Endodermal cell (in vitro differentiated cells): ENCODE measurements around the gene OGG1. TPM values are rescaled to one million over a fixed set of nuclear protein-coding genes. Genes with fewer than 3 reads are reported as not detected.

Experiments used
- DNase-seq: peaks from one replicate; pipeline ENCODE4 v3.0.0-alpha.2; 2017
- H3K27ac ChIP-seq: 2 replicates; pipeline ENCODE4 v1.5.1; 2013; ENCODE audit warnings: mild to moderate bottlenecking, low read depth, low read length, moderate library complexity
- H3K27me3 ChIP-seq: 2 replicates; pipeline ENCODE4 v1.6.1; 2013; ENCODE audit warnings: mild to moderate bottlenecking, low read length, moderate library complexity; ENCODE audit not compliant: insufficient read depth, control insufficient read depth, poor library complexity, severe bottlenecking
- H3K36me3 ChIP-seq: 2 replicates; pipeline ENCODE4 v1.7.0; 2013; ENCODE audit warnings: mild to moderate bottlenecking, low read length, moderate library complexity; ENCODE audit not compliant: control insufficient read depth, insufficient read depth
- H3K4me1 ChIP-seq: one replicate; pipeline ENCODE4 v1.7.0; 2013; ENCODE audit warnings: low read length; ENCODE audit not compliant: control insufficient read depth, insufficient read depth
- H3K4me3 ChIP-seq: 2 replicates; pipeline ENCODE4 v1.5.1; 2013; ENCODE audit warnings: mild to moderate bottlenecking, low read length, moderate library complexity
- H3K9ac ChIP-seq: 2 replicates; pipeline ENCODE4 v1.6.1; 2013; ENCODE audit warnings: mild to moderate bottlenecking, low read length, moderate library complexity; ENCODE audit not compliant: poor library complexity, severe bottlenecking; ENCODE audit errors: extremely low read depth
- H3K9me3 ChIP-seq: 2 replicates; pipeline ENCODE4 v1.6.1; 2013; ENCODE audit warnings: mild to moderate bottlenecking, low read length, moderate library complexity; ENCODE audit not compliant: control insufficient read depth
- H3K27ac Mint-ChIP-seq: 2 replicates; pipeline ENCODE4 v1.8.0; 2020; ENCODE audit warnings: mixed read lengths
- H3K27me3 Mint-ChIP-seq: 2 replicates; pipeline ENCODE4 v1.8.0; 2021; ENCODE audit warnings: mild to moderate bottlenecking, mixed read lengths; ENCODE audit not compliant: insufficient read depth
- H3K36me3 Mint-ChIP-seq: 2 replicates; pipeline ENCODE4 v1.8.0; 2020; ENCODE audit warnings: low read depth, mixed read lengths
- H3K4me1 Mint-ChIP-seq: 2 replicates; pipeline ENCODE4 v1.8.0; 2020; ENCODE audit warnings: mixed read lengths
- H3K4me3 Mint-ChIP-seq: 2 replicates; pipeline ENCODE4 v1.8.0; 2020; ENCODE audit warnings: mild to moderate bottlenecking, moderate library complexity, mixed read lengths
- H3K9me3 Mint-ChIP-seq: 2 replicates; pipeline ENCODE4 v1.8.0; 2020; ENCODE audit warnings: mild to moderate bottlenecking, mixed read lengths
- WGBS, 2 experiments: methylation state at CpG; one replicate each; pipeline versions ENCODE4 v1.1.5 to v1.1.7; 2013; ENCODE audit warnings: missing lambda C conversion rate in 2 of 2, mixed read lengths in 1 of 2; ENCODE audit not compliant: insufficient coverage in 1 of 2, insufficient read length in 1 of 2; 5-methylcytosine and 5-hydroxymethylcytosine counted together
- total RNA-seq, 2 donors: library from RNA; stranded (reverse); fragmentation: NEBNext Ultra II Directional in 1 of 2; extraction: Animal tissue kit (Norgen Biotek cat#: 25700) in 1 of 2; gene quantifications; 2 replicates in 1 of 2; 3 replicates in 1 of 2; pipeline ENCODE4 v1.2.1, GENCODE V29; 2021
- TF ChIP-seq, protein P1 (sequence below): fragments of 200-600 bp; sonication (generic); conservative IDR thresholded peaks from 2 replicates; pipeline ENCODE4 v1.5.0; 2021; ENCODE audit warnings: antibody characterized with exemption, mild to moderate bottlenecking

The OGG1 gene
- total RNA-seq, 2 donors from 2014 or later, result 28.6 to 34.0 TPM

DNA sequence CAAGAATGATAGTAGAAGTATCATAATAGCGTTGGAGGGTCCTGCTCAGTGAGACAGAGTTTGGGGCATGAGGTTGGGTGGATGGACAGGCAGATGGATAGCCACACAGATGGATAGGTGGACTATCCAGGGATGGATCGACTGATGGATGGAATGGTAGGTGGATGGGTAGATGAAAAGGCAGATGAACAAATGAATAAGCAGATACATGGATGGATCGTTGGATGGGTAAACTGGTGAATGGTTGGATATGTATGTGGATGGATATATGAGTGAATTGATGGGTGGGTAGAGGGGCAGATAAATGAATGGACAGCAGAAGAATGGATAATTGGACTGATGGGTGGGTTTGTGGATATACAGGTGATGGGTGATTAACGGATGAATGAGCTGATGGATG lies 36.6 kb upstream of the OGG1 start:
- WGBS, 2 experiments, result 81 to 89% methylated on average over 4 of the region's 4 CpGs
- no peak overlapping the region for H3K4me3 Mint-ChIP-seq
- no peaks in the 10 kb centered on the region for H3K36me3 ChIP-seq

DNA sequence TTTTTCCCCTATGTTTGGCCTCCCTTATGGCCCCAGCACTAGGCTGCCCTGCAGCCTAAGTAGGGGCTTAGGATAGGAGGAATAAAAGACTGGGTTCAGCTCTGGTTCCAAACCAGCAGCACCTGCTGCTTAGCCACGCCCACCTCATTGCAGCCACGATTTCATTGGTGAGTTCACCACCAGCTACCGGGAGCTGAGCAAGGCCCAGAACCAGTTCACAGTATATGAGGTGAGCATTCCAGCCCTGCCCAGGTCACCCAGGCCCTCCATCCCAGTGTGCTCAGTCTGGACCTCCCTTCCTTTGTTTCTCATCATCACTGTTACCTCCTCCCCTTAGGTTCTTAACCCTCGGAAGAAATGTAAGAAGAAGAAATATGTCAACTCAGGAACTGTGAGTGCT lies 34.6 kb upstream of the OGG1 start:
- no peaks in the 10 kb centered on the region for H3K9me3 Mint-ChIP-seq
- no peak overlapping the region for H3K4me3 ChIP-seq
- TF ChIP-seq, protein P1, sequence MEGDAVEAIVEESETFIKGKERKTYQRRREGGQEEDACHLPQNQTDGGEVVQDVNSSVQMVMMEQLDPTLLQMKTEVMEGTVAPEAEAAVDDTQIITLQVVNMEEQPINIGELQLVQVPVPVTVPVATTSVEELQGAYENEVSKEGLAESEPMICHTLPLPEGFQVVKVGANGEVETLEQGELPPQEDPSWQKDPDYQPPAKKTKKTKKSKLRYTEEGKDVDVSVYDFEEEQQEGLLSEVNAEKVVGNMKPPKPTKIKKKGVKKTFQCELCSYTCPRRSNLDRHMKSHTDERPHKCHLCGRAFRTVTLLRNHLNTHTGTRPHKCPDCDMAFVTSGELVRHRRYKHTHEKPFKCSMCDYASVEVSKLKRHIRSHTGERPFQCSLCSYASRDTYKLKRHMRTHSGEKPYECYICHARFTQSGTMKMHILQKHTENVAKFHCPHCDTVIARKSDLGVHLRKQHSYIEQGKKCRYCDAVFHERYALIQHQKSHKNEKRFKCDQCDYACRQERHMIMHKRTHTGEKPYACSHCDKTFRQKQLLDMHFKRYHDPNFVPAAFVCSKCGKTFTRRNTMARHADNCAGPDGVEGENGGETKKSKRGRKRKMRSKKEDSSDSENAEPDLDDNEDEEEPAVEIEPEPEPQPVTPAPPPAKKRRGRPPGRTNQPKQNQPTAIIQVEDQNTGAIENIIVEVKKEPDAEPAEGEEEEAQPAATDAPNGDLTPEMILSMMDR, result no peak
- DNase-seq, result peak; percentile 88
- H3K27me3 ChIP-seq, result peaks cover 18% of the 10 kb centered on the region
- no peak overlapping the region for H3K4me3 Mint-ChIP-seq
- H3K36me3 Mint-ChIP-seq, result no peaks in the 10 kb centered on the region
- 29 to 44% methylated on average over 2 to 4 of the region's 4 CpGs for WGBS, 2 experiments
- H3K4me1 ChIP-seq, result no peaks in the 10 kb centered on the region
- H3K9me3 ChIP-seq, result no peaks in the 10 kb centered on the region
- H3K9ac ChIP-seq, result no peak overlapping the region
- H3K4me1 Mint-ChIP-seq, result no peaks in the 10 kb centered on the region
- H3K27ac Mint-ChIP-seq, result no peak overlapping the region
- no peaks in the 10 kb centered on the region for H3K36me3 ChIP-seq
- H3K27me3 Mint-ChIP-seq, result peaks cover 19% of the 10 kb centered on the region
- H3K27ac ChIP-seq, result no peak overlapping the region

More for the DNA sequence above, 36.6 kb upstream of the OGG1 start:
- Mint-ChIP-seq H3K4me1 (no peaks in the 10 kb centered on the region), H3K27me3 (peaks cover 21% of the 10 kb centered on the region), H3K27ac (no peak overlapping the region), H3K9me3 (no peaks in the 10 kb centered on the region), H3K36me3 (no peaks in the 10 kb centered on the region)
- Histone ChIP-seq H3K9me3 (no peaks in the 10 kb centered on the region), H3K4me3 (no peak overlapping the region), H3K27me3 (peaks cover 17% of the 10 kb centered on the region), H3K9ac (no peak overlapping the region), H3K27ac (no peak overlapping the region), H3K4me1 (no peaks in the 10 kb centered on the region)
- TF ChIP-seq, protein P1, result no peak
- DNase-seq, result no peak

DNA sequence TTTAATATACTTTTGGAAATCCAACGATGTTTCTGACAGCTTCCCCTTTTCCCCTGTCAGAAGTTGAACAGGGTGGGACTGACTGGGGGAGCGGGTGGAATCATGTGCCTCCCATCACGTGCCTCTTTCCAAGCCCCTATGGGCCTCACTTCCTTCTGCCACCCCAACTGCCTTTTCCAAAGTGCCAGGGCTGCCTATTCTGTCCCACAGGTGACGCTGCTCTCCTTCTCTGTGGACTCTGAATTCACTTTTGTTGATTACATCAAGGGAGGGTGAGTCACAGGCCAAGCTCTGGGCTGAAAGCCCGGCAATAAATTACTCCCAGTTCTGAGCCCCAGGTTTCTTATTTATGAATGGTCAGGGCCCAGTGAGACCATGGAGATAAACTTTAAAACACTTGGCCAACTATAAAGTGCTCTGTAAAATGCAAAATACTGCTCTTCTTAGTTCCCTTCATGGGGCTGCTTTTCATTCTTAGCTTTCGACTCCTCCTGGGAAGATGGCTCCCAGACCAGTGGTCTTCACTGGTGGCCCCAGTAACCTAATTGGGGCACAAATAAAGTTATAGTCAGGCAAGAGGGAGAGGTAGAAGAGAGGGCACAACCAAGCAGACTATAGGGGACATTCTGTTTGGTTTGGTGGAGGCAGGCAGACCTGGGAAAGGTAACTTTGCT lies 33.9 kb upstream of the OGG1 start:
- no peaks in the 10 kb centered on the region for H3K36me3 Mint-ChIP-seq
- H3K27me3 Mint-ChIP-seq, result peaks cover 16% of the 10 kb centered on the region
- no peak overlapping the region for H3K27ac ChIP-seq
- no peak overlapping the region for H3K4me3 ChIP-seq
- no peaks in the 10 kb centered on the region for H3K9me3 ChIP-seq
- peaks cover 26% of the 10 kb centered on the region for H3K27me3 ChIP-seq
- no peak overlapping the region for H3K27ac Mint-ChIP-seq
- TF ChIP-seq, protein P1, result peak; percentile 45
- no peak overlapping the region for H3K9ac ChIP-seq
- H3K4me1 ChIP-seq, result no peaks in the 10 kb centered on the region
- H3K36me3 ChIP-seq, result no peaks in the 10 kb centered on the region
- DNase-seq, result no peak
- H3K4me1 Mint-ChIP-seq, result no peaks in the 10 kb centered on the region
- WGBS, 2 experiments, result 61 to 73% methylated on average over 2 to 6 of the region's 6 CpGs
- H3K4me3 Mint-ChIP-seq, result no peak overlapping the region
- H3K9me3 Mint-ChIP-seq, result no peaks in the 10 kb centered on the region
